Activated CD4-positive, alpha-beta T cell treated with anti-CD3 and anti-CD28 coated beads, Interleukin-2, amount 10 ng/mL, durations not matched to agents 24 days and 14 days (primary cell): ENCODE results near the gene ILF2. TPM values are rescaled to one million over a fixed set of nuclear protein-coding genes. Genes with fewer than 3 reads are reported as not detected.
"Not testable (repeated sequence)": the region's sequence is repeated elsewhere in the genome, so short reads cannot be mapped to it uniquely, and the experiment has no call there.

Experiments used
- DNase-seq: peaks from one replicate; pipeline ENCODE4 v3.0.0; 2022
- H3K27ac Mint-ChIP-seq: one replicate; pipeline ENCODE4 v1.8.0; 2022; ENCODE audit warnings: mild to moderate bottlenecking, mixed read lengths
- H3K27me3 Mint-ChIP-seq: one replicate; pipeline ENCODE4 v1.8.0; 2022; ENCODE audit warnings: mixed read lengths
- H3K36me3 Mint-ChIP-seq: one replicate; pipeline ENCODE4 v1.8.0; 2022; ENCODE audit warnings: low read depth, mild to moderate bottlenecking, mixed read lengths
- H3K4me1 Mint-ChIP-seq: one replicate; pipeline ENCODE4 v1.8.0; 2021; ENCODE audit warnings: mixed read lengths
- H3K4me3 Mint-ChIP-seq: one replicate; pipeline ENCODE4 v1.8.0; 2022; ENCODE audit warnings: mild to moderate bottlenecking, moderate library complexity, mixed read lengths
- H3K9me3 Mint-ChIP-seq: one replicate; pipeline ENCODE4 v1.8.0; 2021; ENCODE audit warnings: mixed read lengths
- intact Hi-C: fragments of 100-400 bp; cut with micrococcal nuclease; formaldehyde crosslinking; loops from one replicate; pipeline ENCODE4 v1.15.1; 2023
- total RNA-seq: library from RNA; stranded (reverse); gene quantifications from 2 replicates; pipeline ENCODE4 v1.2.3, GENCODE V29; 2022

Gene ILF2
- total RNA-seq, 1 donor from 2014 or later, result 377 TPM

- no peaks in the 10 kb centered on the region for H3K27me3 Mint-ChIP-seq
- no peaks in the 10 kb centered on the region for H3K9me3 Mint-ChIP-seq
- H3K4me3 Mint-ChIP-seq, result no peak overlapping the region
- intact Hi-C loops, result no loop called here
- no peak for DNase-seq
- peaks cover 25% of the 10 kb centered on the region for H3K36me3 Mint-ChIP-seq
- H3K27ac Mint-ChIP-seq, result no peak overlapping the region
- H3K4me1 Mint-ChIP-seq, result peaks cover 22% of the 10 kb centered on the region
Measured at GRCh38 chr1:153649863-153650235, 20.9 kb downstream of the ILF2 start.

GRCh38 chr1:153649137-153649862 lies 21.5 kb downstream of the ILF2 start:
- Mint-ChIP-seq H3K4me1 (peaks cover 24% of the 10 kb centered on the region), H3K9me3 (no peaks in the 10 kb centered on the region), H3K36me3 (peaks cover 29% of the 10 kb centered on the region), H3K4me3 (no peak overlapping the region), H3K27ac (peak overlapping the region; percentile 25), H3K27me3 (no peaks in the 10 kb centered on the region)
- intact Hi-C loops, result no loop called here
- DNase-seq, result peak; percentile 68

- peak overlapping the region; percentile 20 for H3K27ac Mint-ChIP-seq
- peaks cover 25% of the 10 kb centered on the region for H3K4me1 Mint-ChIP-seq
- H3K36me3 Mint-ChIP-seq, result peaks cover 40% of the 10 kb centered on the region
- no peak overlapping the region for H3K4me3 Mint-ChIP-seq
- intact Hi-C loops, result no loop called here
- no peak for DNase-seq
- no peaks in the 10 kb centered on the region for H3K9me3 Mint-ChIP-seq
- H3K27me3 Mint-ChIP-seq, result no peaks in the 10 kb centered on the region
Measured at GRCh38 chr1:153648000-153648643, 22.7 kb downstream of the ILF2 start.

- intact Hi-C loops, result no loop called here
- no peak for DNase-seq
- Mint-ChIP-seq H3K36me3 (peaks cover 45% of the 10 kb centered on the region), H3K4me3 (no peak overlapping the region), H3K4me1 (peaks cover 24% of the 10 kb centered on the region), H3K9me3 (no peaks in the 10 kb centered on the region), H3K27ac (peak overlapping the region; percentile 26), H3K27me3 (no peaks in the 10 kb centered on the region)
Measured at GRCh38 chr1:153647346-153647714, 23.5 kb downstream of the ILF2 start.

- intact Hi-C loops, result no loop called here
- no peak for DNase-seq
- Mint-ChIP-seq H3K4me3 (no peak overlapping the region), H3K27ac (peak overlapping the region; percentile 26), H3K4me1 (peaks cover 24% of the 10 kb centered on the region), H3K27me3 (no peaks in the 10 kb centered on the region), H3K36me3 (peaks cover 49% of the 10 kb centered on the region), H3K9me3 (no peaks in the 10 kb centered on the region)
Measured at GRCh38 chr1:153646672-153647345, 24.0 kb downstream of the ILF2 start.

- peaks cover 22% of the 10 kb centered on the region for H3K4me1 Mint-ChIP-seq
- H3K36me3 Mint-ChIP-seq, result peaks cover 73% of the 10 kb centered on the region
- H3K4me3 Mint-ChIP-seq, result no peak overlapping the region
- DNase-seq, result no peak
- no peak overlapping the region for H3K27ac Mint-ChIP-seq
- no peaks in the 10 kb centered on the region for H3K27me3 Mint-ChIP-seq
- intact Hi-C loops, result no loop called here
- no peaks in the 10 kb centered on the region for H3K9me3 Mint-ChIP-seq
Measured at GRCh38 chr1:153643816-153644215, 27.0 kb downstream of the ILF2 start.

- intact Hi-C loops, result no loop called here
- Mint-ChIP-seq H3K36me3 (peaks cover 78% of the 10 kb centered on the region), H3K27me3 (no peaks in the 10 kb centered on the region), H3K9me3 (no peaks in the 10 kb centered on the region), H3K27ac (no peak overlapping the region), H3K4me3 (no peak overlapping the region), H3K4me1 (peaks cover 22% of the 10 kb centered on the region)
- no peak for DNase-seq
Measured at GRCh38 chr1:153643100-153643499, 27.7 kb downstream of the ILF2 start.

GRCh38 chr1:153642161-153642560 lies 28.6 kb downstream of the ILF2 start:
- no peak overlapping the region for H3K4me3 Mint-ChIP-seq
- peaks cover 79% of the 10 kb centered on the region for H3K36me3 Mint-ChIP-seq
- intact Hi-C loops, result no loop called here
- no peaks in the 10 kb centered on the region for H3K27me3 Mint-ChIP-seq
- H3K9me3 Mint-ChIP-seq, result no peaks in the 10 kb centered on the region
- no peak overlapping the region for H3K27ac Mint-ChIP-seq
- peaks cover 22% of the 10 kb centered on the region for H3K4me1 Mint-ChIP-seq
- no peak for DNase-seq

GRCh38 chr1:153640861-153641260 lies 29.9 kb downstream of the ILF2 start:
- no peak for DNase-seq
- H3K36me3 Mint-ChIP-seq, result peaks cover 78% of the 10 kb centered on the region
- no peak overlapping the region for H3K4me3 Mint-ChIP-seq
- H3K27me3 Mint-ChIP-seq, result no peaks in the 10 kb centered on the region
- H3K9me3 Mint-ChIP-seq, result no peaks in the 10 kb centered on the region
- H3K27ac Mint-ChIP-seq, result no peak overlapping the region
- intact Hi-C loops, result no loop called here
- H3K4me1 Mint-ChIP-seq, result peaks cover 23% of the 10 kb centered on the region

GRCh38 chr1:153640213-153640612 lies 30.6 kb downstream of the ILF2 start:
- DNase-seq, H3K27ac Mint-ChIP-seq, intact Hi-C loops, H3K9me3 Mint-ChIP-seq, H3K27me3 Mint-ChIP-seq, H3K4me3 Mint-ChIP-seq: not testable (repeated sequence)
- H3K36me3 Mint-ChIP-seq, result peaks cover 75% of the 10 kb centered on the region
- peaks cover 18% of the 10 kb centered on the region for H3K4me1 Mint-ChIP-seq

- peaks cover 16% of the 10 kb centered on the region for H3K4me1 Mint-ChIP-seq
- DNase-seq, result no peak
- H3K36me3 Mint-ChIP-seq, result peaks cover 73% of the 10 kb centered on the region
- H3K4me3 Mint-ChIP-seq, result no peak overlapping the region
- no peaks in the 10 kb centered on the region for H3K9me3 Mint-ChIP-seq
- H3K27ac Mint-ChIP-seq, result no peak overlapping the region
- intact Hi-C loops, result no loop called here
- no peaks in the 10 kb centered on the region for H3K27me3 Mint-ChIP-seq
Measured at GRCh38 chr1:153639280-153639679, 31.5 kb downstream of the ILF2 start.

GRCh38 chr1:153638261-153638660 lies 32.5 kb downstream of the ILF2 start:
- peaks cover 65% of the 10 kb centered on the region for H3K36me3 Mint-ChIP-seq
- H3K27ac Mint-ChIP-seq, result no peak overlapping the region
- intact Hi-C loops, result no loop called here
- peaks cover 19% of the 10 kb centered on the region for H3K4me1 Mint-ChIP-seq
- H3K4me3 Mint-ChIP-seq, result no peak overlapping the region
- H3K27me3 Mint-ChIP-seq, result no peaks in the 10 kb centered on the region
- H3K9me3 Mint-ChIP-seq, result no peaks in the 10 kb centered on the region
- DNase-seq, result no peak

GRCh38 chr1:153636312-153636711 lies 34.5 kb downstream of the ILF2 start:
- H3K4me3 Mint-ChIP-seq, result no peak overlapping the region
- H3K36me3 Mint-ChIP-seq, result peaks cover 54% of the 10 kb centered on the region
- no peaks in the 10 kb centered on the region for H3K9me3 Mint-ChIP-seq
- H3K27ac Mint-ChIP-seq, result no peak overlapping the region
- peaks cover 31% of the 10 kb centered on the region for H3K4me1 Mint-ChIP-seq
- intact Hi-C loops, result no loop called here
- no peaks in the 10 kb centered on the region for H3K27me3 Mint-ChIP-seq
- DNase-seq, result no peak

- intact Hi-C loops, result no loop called here
- Mint-ChIP-seq H3K27ac (no peak overlapping the region), H3K27me3 (no peaks in the 10 kb centered on the region), H3K4me1 (peaks cover 30% of the 10 kb centered on the region), H3K4me3 (peak overlapping the region; percentile 91), H3K36me3 (peaks cover 49% of the 10 kb centered on the region), H3K9me3 (no peaks in the 10 kb centered on the region)
- DNase-seq, result no peak
Measured at GRCh38 chr1:153635872-153636271, 34.9 kb downstream of the ILF2 start.
